ENCODE data around the gene CYB5R4. TPM values are rescaled to one million over a fixed set of nuclear protein-coding genes. Genes with fewer than 3 reads are reported as not detected.

CYB5R4 gene
- total RNA-seq, 1 experiment from 2014 or later = 17.5 TPM

DNA sequence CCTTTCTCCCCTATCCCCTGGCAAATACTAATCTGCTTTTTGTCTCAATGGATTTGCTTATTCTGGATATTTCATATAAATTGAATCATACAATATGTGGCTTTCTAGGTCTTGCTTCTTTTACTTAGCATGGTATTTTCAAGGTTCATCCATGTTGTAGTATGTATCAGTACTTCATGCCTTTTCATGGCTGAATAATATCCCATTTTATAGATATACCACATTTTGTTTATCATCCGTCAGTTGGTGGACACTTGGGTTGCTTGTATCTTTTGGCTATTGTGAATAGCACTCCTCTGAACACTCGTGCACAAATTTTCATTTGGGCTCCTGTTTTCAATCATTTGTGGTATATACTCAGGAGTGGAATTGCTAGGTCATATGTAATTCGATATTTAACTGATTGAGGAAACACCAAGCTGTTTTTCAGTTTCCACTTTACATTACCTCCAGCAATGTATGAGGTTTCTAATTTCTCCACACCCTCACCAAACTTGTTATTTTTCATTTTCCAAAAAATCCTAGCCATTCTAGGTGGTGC, 36.8 kb upstream of the CYB5R4 start:
- no peaks in the 10 kb centered on the region for H3K9me3 Mint-ChIP-seq
- no peaks in the 10 kb centered on the region for H3K9me3 ChIP-seq (ENCODE audit: control insufficient read depth, low read depth, low read length)
- no peaks in the 10 kb centered on the region for H3K79me2 ChIP-seq (ENCODE audit: insufficient read depth, low read length)
- H3T11ph ChIP-seq (ENCODE audit: low read length) = no peak overlapping the region
- H4K5ac ChIP-seq (ENCODE audit: insufficient read length, low read depth, low read length) = no peak overlapping the region
- no peak overlapping the region for H3K14ac ChIP-seq (ENCODE audit: insufficient read depth, low read length)
- H3K36me3 Mint-ChIP-seq (ENCODE audit: insufficient read depth in 1 of 3, low read depth in 3 of 3) = no peaks in the 10 kb centered on the region; a peak in 1 of 7 replicates
- H3K18ac ChIP-seq (ENCODE audit: insufficient read length, low read depth, low read length) = no peak overlapping the region
- no peak overlapping the region for H3K4me2 ChIP-seq (ENCODE audit: insufficient read depth, insufficient read length, low read length)
- no peak overlapping the region for H3K27ac Mint-ChIP-seq
- H2AFZ ChIP-seq (ENCODE audit: low read length) = no peak overlapping the region
- H3K27me3 ChIP-seq (ENCODE audit: insufficient read depth, low read length) = no peaks in the 10 kb centered on the region
- H3K27ac ChIP-seq (ENCODE audit: insufficient read length, low read depth, low read length) = no peak overlapping the region
- H3K56ac ChIP-seq (ENCODE audit: insufficient read length, low read depth, low read length) = no peak overlapping the region
- no peak overlapping the region for H3K4ac ChIP-seq (ENCODE audit: low read depth, low read length)
- H3K4me1 Mint-ChIP-seq = peaks cover 13 to 23% of the 10 kb centered on the region in 2 experiments
- no peak overlapping the region for H4K8ac ChIP-seq (replicated peaks; ENCODE audit: insufficient read length, low read depth, low read length)
- no peaks in the 10 kb centered on the region for H3K79me1 ChIP-seq (ENCODE audit: insufficient read depth, low read depth, low read length, poor library complexity, severe bottlenecking)
- no peak overlapping the region for H3K23ac ChIP-seq (ENCODE audit: insufficient read length, low read depth, low read length)
- no peaks in the 10 kb centered on the region for H4K20me1 ChIP-seq (ENCODE audit: control insufficient read depth, insufficient read depth, insufficient read length)
- peaks cover 1% of the 10 kb centered on the region; the same call in 1 of the 2 replicates for H3K27me3 Mint-ChIP-seq (ENCODE audit: low read depth)
- no peak overlapping the region for H2BK12ac ChIP-seq (ENCODE audit: insufficient read length, low read depth, low read length)
- no peak overlapping the region for H2BK120ac ChIP-seq (ENCODE audit: low read depth, low read length, poor library complexity, severe bottlenecking)
- no peak for DNase-seq
- H2BK5ac ChIP-seq (ENCODE audit: insufficient read length, low read length) = no peak overlapping the region
- TF ChIP-seq, protein P1, sequence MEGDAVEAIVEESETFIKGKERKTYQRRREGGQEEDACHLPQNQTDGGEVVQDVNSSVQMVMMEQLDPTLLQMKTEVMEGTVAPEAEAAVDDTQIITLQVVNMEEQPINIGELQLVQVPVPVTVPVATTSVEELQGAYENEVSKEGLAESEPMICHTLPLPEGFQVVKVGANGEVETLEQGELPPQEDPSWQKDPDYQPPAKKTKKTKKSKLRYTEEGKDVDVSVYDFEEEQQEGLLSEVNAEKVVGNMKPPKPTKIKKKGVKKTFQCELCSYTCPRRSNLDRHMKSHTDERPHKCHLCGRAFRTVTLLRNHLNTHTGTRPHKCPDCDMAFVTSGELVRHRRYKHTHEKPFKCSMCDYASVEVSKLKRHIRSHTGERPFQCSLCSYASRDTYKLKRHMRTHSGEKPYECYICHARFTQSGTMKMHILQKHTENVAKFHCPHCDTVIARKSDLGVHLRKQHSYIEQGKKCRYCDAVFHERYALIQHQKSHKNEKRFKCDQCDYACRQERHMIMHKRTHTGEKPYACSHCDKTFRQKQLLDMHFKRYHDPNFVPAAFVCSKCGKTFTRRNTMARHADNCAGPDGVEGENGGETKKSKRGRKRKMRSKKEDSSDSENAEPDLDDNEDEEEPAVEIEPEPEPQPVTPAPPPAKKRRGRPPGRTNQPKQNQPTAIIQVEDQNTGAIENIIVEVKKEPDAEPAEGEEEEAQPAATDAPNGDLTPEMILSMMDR (conservative IDR thresholded peaks at IDR 0.05) = no peak
- no peak overlapping the region for H2AK5ac ChIP-seq (ENCODE audit: insufficient read length, low read length)
- H3K4me3 Mint-ChIP-seq = no peak overlapping the region
- H3K23me2 ChIP-seq (ENCODE audit: insufficient read length, low read depth, low read length, poor library complexity, severe bottlenecking) = no peaks in the 10 kb centered on the region
- no peak overlapping the region for H4K91ac ChIP-seq (ENCODE audit: insufficient read length, low read depth, low read length)
- H3K4me1 ChIP-seq (ENCODE audit: insufficient read depth, low read length) = peaks cover 3% of the 10 kb centered on the region; the same call in 1 of the 2 replicates
- H2BK15ac ChIP-seq (ENCODE audit: low read depth, low read length) = no peak overlapping the region
- WGBS (ENCODE audit: extremely low coverage, insufficient read length, low lambda C conversion rate) = no CpG with 5 or more reads among the region's 3 CpGs
- H3K9ac ChIP-seq (ENCODE audit: extremely low read depth, insufficient read length, low read length) = no peak overlapping the region
- H2BK20ac ChIP-seq (ENCODE audit: low read depth, low read length, poor library complexity, severe bottlenecking) = no peak overlapping the region

Data from H9 (cell line).